Esophagus squamous epithelium (tissue), 4 donors: ENCODE data around the gene APAF1.

Source experiments
- CTCF ChIP-seq, 6 experiments: fragments of 450-650 bp in 4 of 6; fragments of 200-600 bp in 2 of 6; sonication (generic) in 2 of 6; IDR thresholded peaks; one replicate each; pipeline ENCODE4 v1.5.1; 2016 to 2019; ENCODE audit warnings: antibody characterized with exemption in 6 of 6, mild to moderate bottlenecking in 4 of 6, moderate library complexity in 4 of 6
- POLR2A ChIP-seq, 4 donors: fragments of 450-650 bp; IDR thresholded peaks; one replicate each; pipeline ENCODE4 v1.6.1; 2017; ENCODE audit warnings: antibody characterized with exemption in 4 of 4, mild to moderate bottlenecking in 4 of 4, moderate library complexity in 3 of 4

- TF ChIP-seq CTCF (IDR thresholded peaks at IDR 0.05) = no peak
- no peak for TF ChIP-seq POLR2A (IDR thresholded peaks at IDR 0.05)
Measured at GRCh38 chr12:98637068-98637467, 8.0 kb upstream of the APAF1 start.
